H9 (cell line): ENCODE measurements around the gene MTCL1. TPM values are rescaled to one million over a fixed set of nuclear protein-coding genes. Genes with fewer than 3 reads are reported as not detected.
A peak's percentile ranks its signal among the peaks of the same experiment; 100 is the strongest.

Source experiments
- DNase-seq: peaks from one replicate; pipeline ENCODE4 v3.0.0-alpha.2; 2017
- H2AFZ ChIP-seq: one replicate; pipeline ENCODE4 v1.6.1; 2013; ENCODE audit warnings: mild to moderate bottlenecking, low read length, control low read depth, moderate library complexity
- H2AK5ac ChIP-seq: 2 replicates; pipeline ENCODE4 v1.6.1; 2013; ENCODE audit warnings: low read length, control low read depth, mixed read lengths; ENCODE audit not compliant: insufficient read length
- H2BK120ac ChIP-seq: one replicate; pipeline ENCODE4 v1.6.1; 2013; ENCODE audit warnings: low read depth, mild to moderate bottlenecking, low read length, control low read depth, inconsistent platforms; ENCODE audit not compliant: poor library complexity, severe bottlenecking
- H2BK12ac ChIP-seq: 2 replicates; pipeline ENCODE4 v1.6.1; 2013; ENCODE audit warnings: low read length, control low read depth, mixed read lengths, low read depth; ENCODE audit not compliant: insufficient read length
- H2BK15ac ChIP-seq: 2 replicates; pipeline ENCODE4 v1.6.1; 2013; ENCODE audit warnings: low read depth, low read length, control low read depth
- H2BK20ac ChIP-seq: one replicate; pipeline ENCODE4 v1.6.1; 2013; ENCODE audit warnings: low read depth, mild to moderate bottlenecking, low read length, control low read depth, inconsistent platforms; ENCODE audit not compliant: poor library complexity, severe bottlenecking
- H2BK5ac ChIP-seq: 2 replicates; pipeline ENCODE4 v1.6.1; 2013; ENCODE audit warnings: low read length, control low read depth, mixed read lengths; ENCODE audit not compliant: insufficient read length
- H3K14ac ChIP-seq: 2 replicates; pipeline ENCODE4 v1.6.1; 2013; ENCODE audit warnings: low read length, control low read depth; ENCODE audit not compliant: insufficient read depth
- H3K18ac ChIP-seq: 2 replicates; pipeline ENCODE4 v1.6.1; 2013; ENCODE audit warnings: low read depth, mild to moderate bottlenecking, mixed read lengths, low read length, control low read depth; ENCODE audit not compliant: insufficient read length
- H3K23ac ChIP-seq: 2 replicates; pipeline ENCODE4 v1.6.1; 2013; ENCODE audit warnings: low read length, control low read depth, mixed read lengths, low read depth; ENCODE audit not compliant: insufficient read length
- H3K23me2 ChIP-seq: 2 replicates; pipeline ENCODE4 v1.6.1; 2013; ENCODE audit warnings: low read depth, mild to moderate bottlenecking, mixed read lengths, low read length, control low read depth; ENCODE audit not compliant: insufficient read length, poor library complexity, severe bottlenecking
- H3K27ac ChIP-seq: 2 replicates; pipeline ENCODE4 v1.5.1; 2013; ENCODE audit warnings: low read length, control low read depth, mixed read lengths, low read depth; ENCODE audit not compliant: insufficient read length
- H3K27me3 ChIP-seq: 2 replicates; pipeline ENCODE4 v1.6.1; 2013; ENCODE audit warnings: low read length, control low read depth, inconsistent platforms; ENCODE audit not compliant: insufficient read depth
- H3K4ac ChIP-seq: 2 replicates; pipeline ENCODE4 v1.6.1; 2013; ENCODE audit warnings: low read depth, mild to moderate bottlenecking, control low read depth, inconsistent platforms, low read length, moderate library complexity
- H3K4me1 ChIP-seq: 2 replicates; pipeline ENCODE4 v1.6.1; 2013; ENCODE audit warnings: low read length, control low read depth, inconsistent platforms; ENCODE audit not compliant: insufficient read depth
- H3K4me2 ChIP-seq: 2 replicates; pipeline ENCODE4 v1.6.1; 2013; ENCODE audit warnings: low read length, control low read depth, mixed read lengths; ENCODE audit not compliant: insufficient read length, insufficient read depth
- H3K56ac ChIP-seq: 2 replicates; pipeline ENCODE4 v1.6.1; 2013; ENCODE audit warnings: low read depth, mild to moderate bottlenecking, mixed read lengths, low read length, control low read depth; ENCODE audit not compliant: insufficient read length
- H3K79me1 ChIP-seq: 2 replicates; pipeline ENCODE4 v1.6.1; 2013; ENCODE audit warnings: low read depth, mild to moderate bottlenecking, moderate library complexity, low read length, control low read depth, inconsistent platforms; ENCODE audit not compliant: insufficient read depth, poor library complexity, severe bottlenecking
- H3K79me2 ChIP-seq: 2 replicates; pipeline ENCODE4 v1.6.1; 2013; ENCODE audit warnings: low read length, control low read depth, inconsistent platforms; ENCODE audit not compliant: insufficient read depth
- H3K9ac ChIP-seq: 2 replicates; pipeline ENCODE4 v1.6.1; 2013; ENCODE audit warnings: low read length, control low read depth, mixed read lengths; ENCODE audit not compliant: insufficient read length; ENCODE audit errors: extremely low read depth
- H3K9me3 ChIP-seq: one replicate; pipeline ENCODE4 v1.6.1; 2013; ENCODE audit warnings: low read depth, low read length, inconsistent platforms; ENCODE audit not compliant: control insufficient read depth
- H3T11ph ChIP-seq: one replicate; pipeline ENCODE4 v1.6.1; 2013; ENCODE audit warnings: mild to moderate bottlenecking, low read length, control low read depth, inconsistent platforms
- H4K20me1 ChIP-seq: one replicate; pipeline ENCODE4 v1.6.1; 2013; ENCODE audit not compliant: control insufficient read depth, insufficient read length, insufficient read depth
- H4K5ac ChIP-seq: 2 replicates; pipeline ENCODE4 v1.6.1; 2013; ENCODE audit warnings: low read depth, mild to moderate bottlenecking, mixed read lengths, low read length, control low read depth; ENCODE audit not compliant: insufficient read length
- H4K8ac ChIP-seq: replicated peaks from 2 replicates; pipeline ENCODE4 v1.6.1; 2013; ENCODE audit warnings: low read length, control low read depth, mixed read lengths, low read depth; ENCODE audit not compliant: insufficient read length
- H4K91ac ChIP-seq: 2 replicates; pipeline ENCODE4 v1.6.1; 2013; ENCODE audit warnings: low read depth, mild to moderate bottlenecking, moderate library complexity, mixed read lengths, low read length, control low read depth; ENCODE audit not compliant: insufficient read length
- H3K27ac Mint-ChIP-seq, 3 experiments: 2 replicates in 2 of 3; 3 replicates in 1 of 3; pipeline ENCODE4 v1.8.0; 2020 to 2021; ENCODE audit warnings: mixed read lengths in 3 of 3, mild to moderate bottlenecking in 1 of 3, moderate library complexity in 1 of 3
- H3K27me3 Mint-ChIP-seq: 2 replicates; pipeline ENCODE4 v1.8.0; 2021; ENCODE audit warnings: low read depth, mild to moderate bottlenecking, moderate library complexity, mixed read lengths
- H3K36me3 Mint-ChIP-seq, 3 experiments: 2 replicates in 2 of 3; 3 replicates in 1 of 3; pipeline ENCODE4 v1.8.0; 2020 to 2021; ENCODE audit warnings: low read depth in 3 of 3, mixed read lengths in 3 of 3; ENCODE audit not compliant: insufficient read depth in 1 of 3
- H3K4me1 Mint-ChIP-seq, 2 experiments: 2 replicates each; pipeline ENCODE4 v1.8.0; 2020; ENCODE audit warnings: mixed read lengths in 2 of 2
- H3K4me3 Mint-ChIP-seq, 2 experiments: 2 replicates in 1 of 2; 3 replicates in 1 of 2; pipeline ENCODE4 v1.8.0; 2020 to 2021; ENCODE audit warnings: mild to moderate bottlenecking in 2 of 2, mixed read lengths in 2 of 2, moderate library complexity in 1 of 2
- H3K9me3 Mint-ChIP-seq, 2 experiments: 2 replicates in 1 of 2; 3 replicates in 1 of 2; pipeline ENCODE4 v1.8.0; 2020; ENCODE audit warnings: mild to moderate bottlenecking in 2 of 2, mixed read lengths in 2 of 2, moderate library complexity in 1 of 2
- CTCF ChIP-seq: fragments of 200-600 bp; sonication (generic); conservative IDR thresholded peaks from 3 replicates; pipeline ENCODE4 v1.8.0; 2021; ENCODE audit warnings: antibody characterized with exemption, mild to moderate bottlenecking
- WGBS: extraction: QIAGEN DNeasy Blood & Tissue Kit; methylation state at CpG from one replicate; pipeline ENCODE4 v1.1.7; 2013; ENCODE audit warnings: missing lambda C conversion rate, low lambda C conversion rate, mixed read lengths; ENCODE audit not compliant: insufficient read length; ENCODE audit errors: extremely low coverage; 5-methylcytosine and 5-hydroxymethylcytosine counted together
- total RNA-seq: library from RNA; stranded (reverse); gene quantifications from 2 replicates; pipeline ENCODE4 v1.2.1, GENCODE V29; 2021

Gene MTCL1
- total RNA-seq, 1 experiment from 2014 or later: 50.7 TPM

GRCh38 chr18:8831112-8831511 lies 125.8 kb downstream of the MTCL1 start:
- no peak overlapping the region for H2BK5ac ChIP-seq
- H2AFZ ChIP-seq: no peak overlapping the region
- Mint-ChIP-seq H3K4me1 (peaks cover 23 to 26% of the 10 kb centered on the region in 2 experiments), H3K9me3 (peaks cover 0 to 3% of the 10 kb centered on the region in 2 experiments; a peak in 2 of 5 replicates), H3K36me3 (peaks cover 15 to 36% (median 22%) of the 10 kb centered on the region in 3 experiments), H3K4me3 (no peak overlapping the region), H3K27ac (peak overlapping the region in 1 of 3 experiments; percentile 77; a peak in 1 of 7 replicates), H3K27me3 (no peaks in the 10 kb centered on the region)
- H3K4ac ChIP-seq: no peak overlapping the region
- no peak overlapping the region for H3T11ph ChIP-seq
- H3K18ac ChIP-seq: no peak overlapping the region
- no peak overlapping the region for H2AK5ac ChIP-seq
- no peak overlapping the region for H3K56ac ChIP-seq
- no peak for DNase-seq
- H3K4me1 ChIP-seq: no peaks in the 10 kb centered on the region; the same call in 1 of the 2 replicates
- no peak overlapping the region for H2BK20ac ChIP-seq
- H2BK15ac ChIP-seq: no peak overlapping the region
- no peak overlapping the region for H4K5ac ChIP-seq
- H2BK120ac ChIP-seq: no peak overlapping the region
- no peak overlapping the region for H3K9ac ChIP-seq
- H3K79me1 ChIP-seq: no peaks in the 10 kb centered on the region
- WGBS: no CpG with 5 or more reads among the region's 3 CpGs
- H3K27ac ChIP-seq: no peak overlapping the region
- H3K23me2 ChIP-seq: no peaks in the 10 kb centered on the region
- H4K91ac ChIP-seq: no peak overlapping the region
- no peaks in the 10 kb centered on the region for H4K20me1 ChIP-seq
- no peak for TF ChIP-seq CTCF
- no peak overlapping the region for H2BK12ac ChIP-seq
- no peak overlapping the region for H3K4me2 ChIP-seq
- H3K9me3 ChIP-seq: no peaks in the 10 kb centered on the region
- H3K79me2 ChIP-seq: no peaks in the 10 kb centered on the region
- H4K8ac ChIP-seq: no peak overlapping the region
- H3K23ac ChIP-seq: no peak overlapping the region
- no peaks in the 10 kb centered on the region for H3K27me3 ChIP-seq
- no peak overlapping the region for H3K14ac ChIP-seq
